Kasumi-1 (cell line): ENCODE data around the gene TRAPPC10.

Source experiments
- DNase-seq, 2 experiments: peaks; one replicate each; lab custom pipeline; 2025; lab: John Stamatoyannopoulos, UW

Gene TRAPPC10

GRCh38 chr21:44038063-44038462 is 26.0 kb downstream of the TRAPPC10 start:
- no peak for DNase-seq

GRCh38 chr21:44039828-44040227 is 27.7 kb downstream of the TRAPPC10 start:
- no peak for DNase-seq

- no peak for DNase-seq
Measured at GRCh38 chr21:44043613-44044012, 31.5 kb downstream of the TRAPPC10 start.

GRCh38 chr21:44046734-44047133 is 34.6 kb downstream of the TRAPPC10 start:
- DNase-seq = no peak

GRCh38 chr21:44047996-44048560 is 36.0 kb downstream of the TRAPPC10 start:
- DNase-seq = no peak

- no peak for DNase-seq
Measured at GRCh38 chr21:44049182-44049581, 37.1 kb downstream of the TRAPPC10 start.

- no peak for DNase-seq
Measured at GRCh38 chr21:44049606-44050005, 37.5 kb downstream of the TRAPPC10 start.

- DNase-seq = no peak
Measured at GRCh38 chr21:44050276-44050675, 38.2 kb downstream of the TRAPPC10 start.

- DNase-seq = no peak
Measured at GRCh38 chr21:44051462-44051941, 39.4 kb downstream of the TRAPPC10 start.

- DNase-seq = no peak
Measured at GRCh38 chr21:44052071-44052829, 40.1 kb downstream of the TRAPPC10 start.

GRCh38 chr21:44052830-44053226 is 40.7 kb downstream of the TRAPPC10 start:
- DNase-seq = no peak

- DNase-seq = no peak
Measured at GRCh38 chr21:44053567-44053966, 41.5 kb downstream of the TRAPPC10 start.

GRCh38 chr21:44054710-44055109 is 42.6 kb downstream of the TRAPPC10 start:
- no peak for DNase-seq

- no peak for DNase-seq
Measured at GRCh38 chr21:44057055-44057454, 44.9 kb downstream of the TRAPPC10 start.

GRCh38 chr21:44057960-44058651 is 46.0 kb downstream of the TRAPPC10 start:
- DNase-seq = no peak

GRCh38 chr21:44058652-44058964 is 46.5 kb downstream of the TRAPPC10 start:
- no peak for DNase-seq

GRCh38 chr21:44058981-44059380 is 46.9 kb downstream of the TRAPPC10 start:
- no peak for DNase-seq

- DNase-seq = no peak
Measured at GRCh38 chr21:44059710-44060109, 47.6 kb downstream of the TRAPPC10 start.

GRCh38 chr21:44062380-44062779 is 50.3 kb downstream of the TRAPPC10 start:
- no peak for DNase-seq

- DNase-seq = no peak
Measured at GRCh38 chr21:44063151-44063912, 51.2 kb downstream of the TRAPPC10 start.

- DNase-seq = no peak
Measured at GRCh38 chr21:44064852-44065403, 52.8 kb downstream of the TRAPPC10 start.

GRCh38 chr21:44065428-44065827 is 53.3 kb downstream of the TRAPPC10 start:
- peak; percentile 82 to 85 for DNase-seq
